AG09319 (cell line): ENCODE data around the gene DEFB108B.
"Not testable (repeated sequence)": the region's sequence is repeated elsewhere in the genome, so short reads cannot be mapped to it uniquely, and the experiment has no call there.

Experiments
- DNase-seq: peaks from one replicate; pipeline ENCODE4 v3.0.0-alpha.2; 2010; ENCODE audit warnings: low read depth; ENCODE audit errors: extremely low read depth
- TF ChIP-seq, protein P1 (sequence below): IDR thresholded peaks from 2 replicates; pipeline ENCODE4 v1.5.1; 2011; ENCODE audit warnings: low read depth, mild to moderate bottlenecking, inconsistent platforms, low read length, moderate library complexity

Gene DEFB108B

DNA sequence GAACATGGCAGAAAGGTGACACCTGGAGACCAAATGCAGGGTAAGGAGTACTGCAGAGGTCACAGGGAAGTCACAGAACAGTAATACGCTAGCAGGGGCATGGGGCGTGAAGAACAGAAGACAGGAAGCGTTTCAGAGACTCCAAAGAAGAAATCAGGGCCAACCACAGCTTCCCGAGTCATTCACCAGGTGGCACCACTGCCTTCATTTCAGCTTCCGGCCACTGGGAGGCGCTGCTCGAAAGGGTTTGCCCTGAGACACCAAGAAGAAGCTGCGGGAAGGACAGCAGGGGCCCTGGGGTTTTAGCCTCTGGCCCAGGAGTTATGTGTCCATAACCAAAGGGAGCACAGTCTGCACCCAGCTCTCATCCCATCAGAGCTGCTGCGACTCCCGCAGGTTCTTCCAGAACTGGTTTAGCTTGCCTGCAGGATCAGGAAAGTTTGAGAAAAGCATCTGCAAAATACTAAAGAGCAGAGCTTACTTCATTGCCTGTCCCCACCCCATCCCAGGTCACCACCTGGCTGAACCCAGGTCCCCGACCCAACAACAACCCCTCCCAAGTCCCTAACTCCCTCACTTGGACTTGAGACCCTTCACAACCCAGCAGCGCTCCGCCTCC lies 32.6 kb upstream of the DEFB108B start:
- not testable (repeated sequence) for DNase-seq
- TF ChIP-seq, protein P1, sequence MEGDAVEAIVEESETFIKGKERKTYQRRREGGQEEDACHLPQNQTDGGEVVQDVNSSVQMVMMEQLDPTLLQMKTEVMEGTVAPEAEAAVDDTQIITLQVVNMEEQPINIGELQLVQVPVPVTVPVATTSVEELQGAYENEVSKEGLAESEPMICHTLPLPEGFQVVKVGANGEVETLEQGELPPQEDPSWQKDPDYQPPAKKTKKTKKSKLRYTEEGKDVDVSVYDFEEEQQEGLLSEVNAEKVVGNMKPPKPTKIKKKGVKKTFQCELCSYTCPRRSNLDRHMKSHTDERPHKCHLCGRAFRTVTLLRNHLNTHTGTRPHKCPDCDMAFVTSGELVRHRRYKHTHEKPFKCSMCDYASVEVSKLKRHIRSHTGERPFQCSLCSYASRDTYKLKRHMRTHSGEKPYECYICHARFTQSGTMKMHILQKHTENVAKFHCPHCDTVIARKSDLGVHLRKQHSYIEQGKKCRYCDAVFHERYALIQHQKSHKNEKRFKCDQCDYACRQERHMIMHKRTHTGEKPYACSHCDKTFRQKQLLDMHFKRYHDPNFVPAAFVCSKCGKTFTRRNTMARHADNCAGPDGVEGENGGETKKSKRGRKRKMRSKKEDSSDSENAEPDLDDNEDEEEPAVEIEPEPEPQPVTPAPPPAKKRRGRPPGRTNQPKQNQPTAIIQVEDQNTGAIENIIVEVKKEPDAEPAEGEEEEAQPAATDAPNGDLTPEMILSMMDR, result peak; percentile 69

GRCh38 chr11:71801026-71801425 lies 32.0 kb upstream of the DEFB108B start:
- DNase-seq, result not testable (repeated sequence)

GRCh38 chr11:71802874-71803273 lies 30.1 kb upstream of the DEFB108B start:
- not testable (repeated sequence) for DNase-seq

DNA sequence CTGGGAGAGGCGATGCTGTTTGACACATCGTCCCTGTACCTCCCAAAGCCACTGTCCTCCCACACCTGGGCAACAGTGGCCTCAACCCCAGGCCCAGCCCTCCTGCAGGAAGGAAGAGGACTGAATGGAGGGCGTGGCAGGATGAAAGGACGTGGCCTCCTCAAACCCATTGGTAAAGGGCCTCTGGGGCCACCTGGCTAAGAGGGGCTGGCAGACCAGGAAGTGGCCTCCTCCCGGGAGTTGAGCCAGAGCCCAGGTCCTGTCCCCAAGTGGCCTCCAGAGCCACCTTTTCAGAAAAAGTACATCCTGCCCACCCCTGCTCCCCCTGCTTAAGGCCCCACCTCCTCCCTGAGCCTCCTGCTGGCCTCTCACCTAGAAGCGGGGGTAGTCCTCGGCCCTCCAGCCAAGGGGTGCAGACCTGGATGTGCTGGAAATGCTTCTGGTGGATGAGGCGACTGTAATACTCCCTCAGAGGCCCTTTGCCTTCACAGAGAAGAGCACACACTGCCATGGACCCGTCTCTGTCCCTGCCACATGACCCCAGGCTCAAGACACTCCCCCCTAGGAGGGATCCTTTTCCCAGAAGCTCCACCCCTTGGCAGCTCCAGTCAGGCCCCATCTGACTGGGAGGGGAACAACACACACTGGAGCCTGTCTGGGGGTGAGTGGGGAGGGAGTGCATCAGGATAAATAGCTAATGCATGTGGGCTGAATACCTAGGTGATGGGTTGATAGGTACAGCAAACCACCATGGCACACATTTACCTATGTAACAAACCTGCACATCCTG lies 28.6 kb upstream of the DEFB108B start:
- DNase-seq, result not testable (repeated sequence)

GRCh38 chr11:71812529-71812928 lies 20.5 kb upstream of the DEFB108B start:
- DNase-seq, result not testable (repeated sequence)

GRCh38 chr11:71813481-71814355 lies 19.3 kb upstream of the DEFB108B start:
- TF ChIP-seq, protein P1, result peak; percentile 70
- peak; percentile 29 for DNase-seq

- not testable (repeated sequence) for DNase-seq
These were observed 11.5 kb upstream of the DEFB108B start for GRCh38 chr11:71821539-71821938.

- not testable (repeated sequence) for DNase-seq
These were observed 3.8 kb upstream of the DEFB108B start for GRCh38 chr11:71829247-71829646.

GRCh38 chr11:71829686-71830085 lies 3.3 kb upstream of the DEFB108B start:
- not testable (repeated sequence) for DNase-seq

- not testable (repeated sequence) for DNase-seq
These were observed 9.7 kb downstream of the DEFB108B start for GRCh38 chr11:71842720-71843119.

DNA sequence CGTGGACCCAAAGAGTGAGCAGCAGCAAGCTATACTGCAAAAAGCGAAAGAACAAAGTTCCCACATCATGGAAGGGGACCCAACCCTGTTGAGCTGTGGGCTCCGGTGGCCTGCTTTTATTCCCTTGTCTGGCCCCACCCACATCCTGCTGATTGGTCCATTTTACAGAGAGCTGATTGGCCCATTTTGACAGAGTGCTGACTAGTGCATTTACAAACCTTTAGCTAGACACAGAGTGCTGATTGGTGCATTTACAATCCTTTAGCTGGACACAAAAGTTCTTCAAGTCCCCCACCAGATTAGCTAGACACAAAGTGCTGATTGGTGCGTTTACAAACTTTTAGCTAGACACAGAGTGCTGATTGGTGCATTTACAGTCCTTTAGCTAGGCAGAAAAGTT lies 10.4 kb downstream of the DEFB108B start:
- DNase-seq, result not testable (repeated sequence)

GRCh38 chr11:71843858-71844257 lies 10.9 kb downstream of the DEFB108B start:
- TF ChIP-seq, protein P1, result no peak
- DNase-seq, result no peak

DNA sequence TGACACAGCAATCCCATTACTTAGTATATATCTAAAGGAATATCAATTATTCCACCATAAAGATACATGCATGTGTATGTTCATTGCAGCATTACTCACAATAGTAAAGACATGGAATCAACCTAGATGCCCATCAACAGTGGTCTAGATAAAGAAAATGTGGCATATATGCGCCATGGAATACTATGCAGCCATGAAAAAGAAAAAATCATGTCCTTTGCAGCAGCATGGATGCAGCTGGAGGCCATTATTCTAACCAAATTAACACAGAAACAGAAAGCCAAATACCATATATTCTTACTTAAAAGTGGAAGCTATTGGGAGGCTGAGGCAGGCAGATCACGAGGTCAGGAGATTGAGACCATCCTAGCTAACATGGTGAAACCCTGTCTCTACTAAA lies 20.9 kb downstream of the DEFB108B start:
- not testable (repeated sequence) for DNase-seq

DNA sequence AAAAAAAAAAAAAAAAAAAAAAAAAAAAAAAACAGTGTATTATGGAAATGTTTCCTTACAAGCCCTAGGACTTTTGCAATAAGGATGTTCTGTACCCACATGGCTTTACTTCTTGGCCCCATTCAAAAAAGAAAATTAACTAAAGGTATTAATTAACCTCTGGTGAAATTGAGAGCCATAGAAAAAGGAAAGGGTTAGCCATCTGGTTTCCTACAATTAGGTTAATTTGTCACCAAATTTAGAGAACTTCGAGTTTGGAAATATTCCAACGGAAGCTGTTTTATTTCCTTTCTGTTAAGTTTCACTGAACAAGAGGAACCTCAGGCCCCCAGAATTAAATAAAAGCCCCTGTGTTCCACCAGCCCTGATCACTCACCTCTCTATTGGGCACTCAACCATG lies 22.9 kb downstream of the DEFB108B start:
- not testable (repeated sequence) for DNase-seq

DNA sequence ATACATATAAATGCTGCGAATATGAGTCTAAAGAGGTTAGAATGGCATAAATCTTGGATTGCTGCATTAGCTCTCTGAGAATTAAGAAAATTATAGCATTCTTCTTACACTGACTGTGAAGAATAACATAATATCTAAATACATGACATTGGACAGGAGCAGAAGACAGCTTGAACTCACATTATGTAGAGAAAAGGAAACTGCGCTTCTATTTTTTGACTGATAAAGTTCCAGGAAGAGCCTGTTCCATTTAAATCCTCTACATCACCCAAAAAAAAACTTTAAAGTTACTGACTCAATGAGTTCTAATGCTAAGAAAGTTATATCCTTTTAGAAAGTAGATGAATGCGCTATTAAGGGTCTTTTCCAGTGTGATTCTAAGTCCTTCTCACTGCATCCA lies 27.8 kb downstream of the DEFB108B start:
- DNase-seq, result not testable (repeated sequence)
